Adipocyte (in vitro differentiated cells): ENCODE data around the gene CALR.
"Not testable (repeated sequence)": the region's sequence is repeated elsewhere in the genome, so short reads cannot be mapped to it uniquely, and the experiment has no call there.

ENCODE experiments used
- DNase-seq: peaks from one replicate; pipeline ENCODE4 v3.0.0-alpha.2; 2015; ENCODE audit warnings: low read depth
- H3K27me3 ChIP-seq: replicated peaks from 2 replicates; pipeline ENCODE4 v1.7.0; 2013; ENCODE audit warnings: mild to moderate bottlenecking, low read length, moderate library complexity; ENCODE audit not compliant: control insufficient read depth, insufficient read depth
- H3K36me3 ChIP-seq: 2 replicates; pipeline ENCODE4 v1.7.0; 2013; ENCODE audit warnings: low read length, mild to moderate bottlenecking, moderate library complexity; ENCODE audit not compliant: control insufficient read depth, insufficient read depth, severe bottlenecking
- H3K4me1 ChIP-seq: 2 replicates; pipeline ENCODE4 v1.7.0; 2013; ENCODE audit warnings: mild to moderate bottlenecking, low read length, moderate library complexity; ENCODE audit not compliant: control insufficient read depth, insufficient read depth
- H3K4me3 ChIP-seq: 2 replicates; pipeline ENCODE4 v1.7.0; 2013; ENCODE audit warnings: mild to moderate bottlenecking, low read length, moderate library complexity
- H3K9ac ChIP-seq: 2 replicates; pipeline ENCODE4 v1.7.0; 2013; ENCODE audit warnings: mild to moderate bottlenecking, low read length, moderate library complexity
- H3K9me3 ChIP-seq: 2 replicates; pipeline ENCODE4 v1.7.0; 2013; ENCODE audit warnings: mild to moderate bottlenecking, low read length, moderate library complexity; ENCODE audit not compliant: control insufficient read depth

Gene CALR

GRCh38 chr19:12974301-12975220, 36.2 kb downstream of the CALR start:
- Histone ChIP-seq H3K9ac (no peak overlapping the region), H3K36me3 (no peaks in the 10 kb centered on the region), H3K27me3 (no peaks in the 10 kb centered on the region), H3K9me3 (no peaks in the 10 kb centered on the region), H3K4me3 (no peak overlapping the region), H3K4me1 (peaks cover 5% of the 10 kb centered on the region)
- no peak for DNase-seq

DNA sequence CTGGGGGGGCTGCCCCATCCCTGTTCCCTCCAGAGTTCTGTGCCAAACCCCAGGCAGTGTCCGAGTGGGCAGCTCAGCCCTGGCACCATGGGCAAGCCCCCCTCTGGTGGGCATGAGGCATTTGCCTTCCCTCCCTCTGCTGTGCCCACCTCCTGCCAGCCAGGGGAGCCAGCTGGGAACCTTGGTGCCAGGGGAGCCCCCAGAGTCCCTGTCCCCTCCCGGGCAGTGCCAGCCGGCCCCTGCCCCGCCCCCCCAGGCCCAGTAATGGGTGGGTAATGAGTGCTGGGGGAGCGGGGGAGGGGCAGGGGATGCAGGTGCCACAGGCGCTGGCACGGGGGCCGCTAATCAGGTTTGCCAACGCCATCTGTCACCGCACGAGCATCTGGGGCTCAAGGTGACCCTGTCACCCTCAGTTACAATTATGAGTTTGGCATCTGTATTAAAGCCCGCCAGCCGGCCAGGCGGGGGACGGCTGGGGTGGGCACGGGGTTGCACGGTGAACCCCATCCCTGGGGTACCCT, 36.9 kb downstream of the CALR start:
- no peak for DNase-seq
- Histone ChIP-seq H3K27me3 (no peaks in the 10 kb centered on the region), H3K9me3 (no peaks in the 10 kb centered on the region), H3K4me3 (no peak overlapping the region), H3K9ac (no peak overlapping the region), H3K36me3 (no peaks in the 10 kb centered on the region), H3K4me1 (no peaks in the 10 kb centered on the region)

DNA sequence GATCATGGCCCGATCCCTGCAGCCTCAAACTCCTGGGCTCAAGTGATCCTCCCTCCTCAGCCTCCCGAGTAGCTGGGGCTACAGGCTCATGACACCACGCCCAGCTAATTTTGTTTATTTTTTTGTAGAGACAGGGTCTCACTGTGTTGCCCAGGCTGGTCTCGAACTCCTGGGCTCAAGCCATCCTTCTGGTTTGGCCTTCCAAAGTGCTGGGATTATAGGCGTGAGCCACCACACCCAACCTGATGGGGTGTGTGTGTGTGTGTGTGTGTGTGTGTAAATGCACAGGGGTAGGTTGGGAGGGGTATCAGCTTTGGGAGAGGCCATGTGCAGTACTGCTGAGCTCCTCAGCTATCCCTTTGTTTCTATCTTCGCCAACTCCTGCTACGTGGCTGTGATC, 37.7 kb downstream of the CALR start:
- DNase-seq, H3K27me3 ChIP-seq, H3K4me1 ChIP-seq, H3K9me3 ChIP-seq, H3K4me3 ChIP-seq, H3K36me3 ChIP-seq, H3K9ac ChIP-seq: not testable (repeated sequence)

DNA sequence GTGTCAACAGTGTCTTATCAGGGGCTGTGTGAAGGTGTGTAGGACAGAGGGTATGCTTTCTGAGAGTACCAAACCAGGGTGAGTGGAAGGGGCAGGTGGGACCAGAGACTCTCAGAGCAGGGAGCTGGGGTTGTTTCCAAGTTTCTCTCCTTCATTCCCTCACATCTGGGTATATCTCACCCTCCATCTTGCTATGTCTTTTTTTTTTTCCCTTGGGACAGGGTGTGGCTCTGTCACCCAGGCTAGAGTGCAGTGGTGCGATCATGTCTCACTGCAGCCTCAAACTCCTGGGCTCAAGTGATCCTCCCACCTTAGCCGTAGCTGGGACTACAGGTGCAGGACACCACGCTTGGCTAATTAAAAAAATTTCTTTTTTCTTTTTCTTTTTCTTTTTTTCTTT, 41.6 kb downstream of the CALR start:
- Histone ChIP-seq H3K9me3 (no peaks in the 10 kb centered on the region), H3K36me3 (no peaks in the 10 kb centered on the region), H3K4me3 (no peak overlapping the region), H3K9ac (no peak overlapping the region), H3K27me3 (no peaks in the 10 kb centered on the region), H3K4me1 (peaks cover 2% of the 10 kb centered on the region)
- no peak for DNase-seq

- Histone ChIP-seq H3K9me3 (no peaks in the 10 kb centered on the region), H3K9ac (no peak overlapping the region), H3K27me3 (no peaks in the 10 kb centered on the region), H3K4me3 (no peak overlapping the region), H3K36me3 (no peaks in the 10 kb centered on the region), H3K4me1 (peaks cover 7% of the 10 kb centered on the region)
- DNase-seq: no peak
These were observed 44.2 kb downstream of the CALR start for GRCh38 chr19:12982648-12983047.

DNA sequence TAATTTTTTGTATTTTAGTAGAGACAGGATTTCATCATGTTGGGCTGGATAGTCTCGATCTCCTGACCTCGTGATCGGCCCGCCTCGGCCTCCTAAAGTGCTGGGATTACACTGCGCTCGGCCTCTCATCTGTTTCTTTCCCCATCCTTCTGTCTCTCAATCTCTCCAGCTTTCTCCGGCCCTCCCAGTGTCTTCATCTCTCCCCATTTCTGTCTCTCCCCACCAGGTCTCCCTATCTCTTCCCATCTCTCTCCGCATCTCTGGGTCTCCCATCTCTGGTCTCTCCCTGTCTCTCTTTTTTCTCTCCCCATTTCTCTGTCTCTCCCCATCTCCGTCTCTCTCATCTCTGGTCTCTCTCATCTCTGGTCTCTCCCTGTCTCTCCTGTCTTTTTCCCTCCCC, 44.7 kb downstream of the CALR start:
- Histone ChIP-seq H3K4me1 (peaks cover 7% of the 10 kb centered on the region), H3K4me3 (peak overlapping the region; percentile 60), H3K9me3 (no peaks in the 10 kb centered on the region), H3K9ac (peak overlapping the region; percentile 71), H3K27me3 (no peaks in the 10 kb centered on the region), H3K36me3 (no peaks in the 10 kb centered on the region)
- no peak for DNase-seq

GRCh38 chr19:12983542-12984142, 45.2 kb downstream of the CALR start:
- Histone ChIP-seq H3K9me3 (no peaks in the 10 kb centered on the region), H3K4me3 (peak overlapping the region; percentile 60), H3K9ac (peak overlapping the region; percentile 71), H3K4me1 (peaks cover 7% of the 10 kb centered on the region), H3K36me3 (no peaks in the 10 kb centered on the region), H3K27me3 (no peaks in the 10 kb centered on the region)
- DNase-seq: peak; percentile 92

DNA sequence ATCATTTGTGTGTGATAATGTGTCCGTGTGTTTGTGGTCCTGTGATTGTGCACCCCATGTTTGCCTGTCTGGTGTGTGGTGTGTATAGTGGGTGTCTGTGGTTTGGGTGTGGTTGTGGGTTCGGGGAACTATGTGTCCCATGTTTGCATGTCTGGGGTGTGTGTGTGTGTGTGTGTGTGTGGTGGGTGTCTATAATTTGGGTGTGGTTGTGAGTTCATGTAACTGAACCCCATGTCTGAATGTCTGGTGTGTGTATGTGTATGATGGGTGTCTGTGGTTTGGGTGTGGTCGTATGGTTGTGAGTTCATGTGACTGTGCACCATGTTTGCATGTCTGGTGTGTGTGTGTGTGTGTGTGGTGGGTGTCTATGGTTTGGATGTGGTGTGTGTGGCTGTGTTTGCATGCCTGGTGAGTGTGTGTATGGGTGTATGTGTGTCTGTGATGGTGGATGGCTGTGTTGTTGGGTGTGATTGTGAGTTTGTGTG, 45.8 kb downstream of the CALR start:
- H3K4me3 ChIP-seq: no peak overlapping the region
- no peak overlapping the region for H3K9ac ChIP-seq
- no peak for DNase-seq
- H3K27me3 ChIP-seq: no peaks in the 10 kb centered on the region
- H3K9me3 ChIP-seq: no peaks in the 10 kb centered on the region
- peaks cover 7% of the 10 kb centered on the region for H3K4me1 ChIP-seq
- no peaks in the 10 kb centered on the region for H3K36me3 ChIP-seq

DNA sequence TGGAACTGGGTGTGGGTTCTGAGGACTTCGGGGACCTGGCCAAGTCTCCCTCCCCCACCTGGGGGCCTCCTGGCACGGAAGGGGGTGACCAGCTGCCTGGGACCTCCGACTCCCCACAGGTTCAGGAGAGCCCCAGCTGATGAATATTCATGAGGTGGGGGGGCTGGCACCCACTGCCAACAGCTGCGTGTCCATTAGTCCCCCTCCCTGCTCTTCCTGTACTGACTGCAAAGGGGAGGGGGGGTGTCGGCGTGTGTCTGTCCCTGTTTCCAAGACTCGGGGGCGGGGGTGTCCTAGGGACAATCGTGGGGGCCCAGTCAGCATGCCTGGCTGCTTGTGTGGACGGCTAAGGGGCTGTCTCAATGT, 46.3 kb downstream of the CALR start:
- peaks cover 7% of the 10 kb centered on the region for H3K4me1 ChIP-seq
- H3K4me3 ChIP-seq: no peak overlapping the region
- H3K27me3 ChIP-seq: no peaks in the 10 kb centered on the region
- H3K9ac ChIP-seq: no peak overlapping the region
- no peaks in the 10 kb centered on the region for H3K36me3 ChIP-seq
- DNase-seq: no peak
- H3K9me3 ChIP-seq: no peaks in the 10 kb centered on the region

- Histone ChIP-seq H3K27me3 (no peaks in the 10 kb centered on the region), H3K4me1 (peaks cover 7% of the 10 kb centered on the region)
- no peak for DNase-seq
These were observed 46.8 kb downstream of the CALR start for GRCh38 chr19:12985049-12985776.

DNA sequence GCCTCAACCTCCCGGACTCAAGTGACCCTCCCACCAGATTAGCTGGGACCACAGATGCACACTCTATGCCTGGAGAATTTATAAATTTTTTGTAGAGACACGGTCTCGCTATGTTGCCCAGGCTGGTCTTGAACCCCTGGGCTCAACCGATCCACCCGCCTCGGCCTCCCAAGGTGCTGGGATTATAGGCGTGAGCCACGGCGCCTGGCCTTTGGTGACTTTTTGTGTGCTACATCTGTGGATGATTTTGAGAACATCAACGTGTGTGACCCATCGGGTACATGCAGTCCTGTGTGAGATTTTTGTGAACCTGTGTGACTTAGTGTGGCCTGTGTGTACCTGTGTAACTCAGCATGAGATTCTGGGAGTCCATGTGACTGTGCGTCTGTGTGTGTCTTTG, 48.3 kb downstream of the CALR start:
- DNase-seq: no peak
- H3K27me3 ChIP-seq: no peaks in the 10 kb centered on the region
- no peaks in the 10 kb centered on the region for H3K36me3 ChIP-seq
- H3K4me1 ChIP-seq: peaks cover 7% of the 10 kb centered on the region
- no peak overlapping the region for H3K4me3 ChIP-seq
- no peaks in the 10 kb centered on the region for H3K9me3 ChIP-seq
- H3K9ac ChIP-seq: no peak overlapping the region

More at GRCh38 chr19:12985049-12985776, 46.8 kb downstream of the CALR start:
- Histone ChIP-seq H3K36me3 (no peaks in the 10 kb centered on the region), H3K4me3 (no peak overlapping the region), H3K9me3 (no peaks in the 10 kb centered on the region), H3K9ac (no peak overlapping the region)
